ENCODE results near the gene DBX2. TPM values are rescaled to one million over a fixed set of nuclear protein-coding genes. Genes with fewer than 3 reads are reported as not detected.

DBX2 gene
- total RNA-seq, 4 donors from 2014 or later = 0.11 to 0.39 TPM; not detected in 2

DNA sequence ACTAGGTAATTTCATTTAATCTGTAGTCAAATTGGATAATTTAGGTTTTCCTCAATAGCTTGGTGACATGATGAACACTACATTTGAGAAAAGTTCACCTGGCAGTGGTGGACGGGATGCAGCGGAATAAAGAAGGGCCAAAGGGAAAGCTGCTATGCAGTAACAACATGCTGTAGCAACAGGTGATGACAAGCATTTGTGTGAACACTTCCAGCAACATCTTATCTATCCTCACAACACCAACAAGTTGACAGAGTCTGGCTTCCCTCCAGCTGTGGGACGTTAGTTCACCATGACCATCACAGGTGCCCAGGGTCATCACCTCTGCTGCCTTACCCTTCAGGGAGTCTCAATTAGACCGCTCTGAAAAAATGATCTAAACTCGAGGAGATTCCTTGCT, 8.3 kb downstream of the DBX2 start:
- Histone ChIP-seq H3K27ac (no peak overlapping the region), H3K36me3 (no peaks in the 10 kb centered on the region), H3K27me3 (no peaks in the 10 kb centered on the region), H3K4me3 (no peak overlapping the region), H3K4me1 (no peaks in the 10 kb centered on the region), H3K9me3 (no peaks in the 10 kb centered on the region)
- intact Hi-C loops (cut with DNase I; ENCODE audit: low total_unique reads) = no loop called here
- in situ Hi-C loops (cut with MboI; ENCODE audit: low sequenced_read_pairs in 4 of 4) = no loop called here
- ATAC-seq (no peak), DNase-seq (no peak)
- no peak for TF ChIP-seq POLR2A (IDR thresholded peaks at IDR 0.05)
- TF ChIP-seq, protein P1, sequence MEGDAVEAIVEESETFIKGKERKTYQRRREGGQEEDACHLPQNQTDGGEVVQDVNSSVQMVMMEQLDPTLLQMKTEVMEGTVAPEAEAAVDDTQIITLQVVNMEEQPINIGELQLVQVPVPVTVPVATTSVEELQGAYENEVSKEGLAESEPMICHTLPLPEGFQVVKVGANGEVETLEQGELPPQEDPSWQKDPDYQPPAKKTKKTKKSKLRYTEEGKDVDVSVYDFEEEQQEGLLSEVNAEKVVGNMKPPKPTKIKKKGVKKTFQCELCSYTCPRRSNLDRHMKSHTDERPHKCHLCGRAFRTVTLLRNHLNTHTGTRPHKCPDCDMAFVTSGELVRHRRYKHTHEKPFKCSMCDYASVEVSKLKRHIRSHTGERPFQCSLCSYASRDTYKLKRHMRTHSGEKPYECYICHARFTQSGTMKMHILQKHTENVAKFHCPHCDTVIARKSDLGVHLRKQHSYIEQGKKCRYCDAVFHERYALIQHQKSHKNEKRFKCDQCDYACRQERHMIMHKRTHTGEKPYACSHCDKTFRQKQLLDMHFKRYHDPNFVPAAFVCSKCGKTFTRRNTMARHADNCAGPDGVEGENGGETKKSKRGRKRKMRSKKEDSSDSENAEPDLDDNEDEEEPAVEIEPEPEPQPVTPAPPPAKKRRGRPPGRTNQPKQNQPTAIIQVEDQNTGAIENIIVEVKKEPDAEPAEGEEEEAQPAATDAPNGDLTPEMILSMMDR (IDR thresholded peaks at IDR 0.05 in 4 of 5, conservative IDR thresholded peaks at IDR 0.05 in 1 of 5) = no peak

DNA sequence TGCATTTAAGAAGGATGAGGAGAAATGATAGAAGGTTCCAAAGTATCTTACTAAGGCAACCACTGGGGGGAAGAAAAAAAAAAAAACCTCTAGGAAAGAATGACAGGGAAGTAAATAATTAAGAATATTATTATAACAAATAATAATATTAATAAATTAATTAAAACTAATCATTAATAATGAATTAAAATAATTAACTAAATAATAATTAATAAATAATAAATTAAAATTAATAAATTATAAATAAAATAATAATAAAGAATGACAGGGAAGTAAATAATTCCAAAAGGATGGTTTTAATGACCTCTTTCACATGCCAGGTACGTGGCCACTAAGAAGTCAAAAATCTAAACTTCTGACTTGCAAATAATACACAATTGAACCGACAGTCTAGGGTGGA, 9.9 kb downstream of the DBX2 start:
- in situ Hi-C loops (cut with MboI; ENCODE audit: low sequenced_read_pairs in 4 of 4) = no loop called here
- Histone ChIP-seq H3K4me3 (no peak overlapping the region), H3K27ac (no peak overlapping the region), H3K4me1 (no peaks in the 10 kb centered on the region), H3K9me3 (no peaks in the 10 kb centered on the region), H3K36me3 (no peaks in the 10 kb centered on the region), H3K27me3 (no peaks in the 10 kb centered on the region)
- TF ChIP-seq, protein P1 (IDR thresholded peaks at IDR 0.05 in 4 of 5, conservative IDR thresholded peaks at IDR 0.05 in 1 of 5) = no peak
- TF ChIP-seq POLR2A (IDR thresholded peaks at IDR 0.05) = no peak
- no peak for ATAC-seq
- DNase-seq = no peak
- intact Hi-C loops (cut with DNase I; ENCODE audit: low total_unique reads) = no loop called here

DNA sequence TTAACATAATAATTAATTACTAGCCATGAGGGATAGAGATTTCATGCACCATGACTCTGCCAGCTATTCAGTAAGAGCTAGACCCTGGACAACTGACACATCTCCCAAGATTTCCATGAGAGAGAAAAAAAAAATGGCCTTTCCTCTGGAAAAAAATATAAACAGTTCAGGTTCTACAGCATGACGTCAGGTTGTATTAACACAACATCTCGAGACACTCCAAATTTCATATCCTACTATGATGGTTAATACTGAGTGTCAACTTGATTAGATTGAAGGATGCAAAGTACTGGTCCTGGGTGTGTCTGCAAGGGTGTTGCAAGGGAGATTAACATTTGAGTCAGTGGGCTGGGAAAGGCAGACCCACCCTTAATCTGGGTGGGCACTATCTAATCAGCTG, 11.1 kb downstream of the DBX2 start:
- no peaks in the 10 kb centered on the region for H3K4me1 ChIP-seq
- no peaks in the 10 kb centered on the region for H3K36me3 ChIP-seq
- TF ChIP-seq, protein P1 (IDR thresholded peaks at IDR 0.05 in 4 of 5, conservative IDR thresholded peaks at IDR 0.05 in 1 of 5) = no peak
- TF ChIP-seq POLR2A (IDR thresholded peaks at IDR 0.05) = no peak
- ATAC-seq = no peak
- no peak for DNase-seq
- H3K27me3 ChIP-seq = no peaks in the 10 kb centered on the region
- in situ Hi-C loops (cut with MboI; ENCODE audit: low sequenced_read_pairs in 4 of 4) = no loop called here
- intact Hi-C loops (cut with DNase I; ENCODE audit: low total_unique reads) = no loop called here
- no peak overlapping the region for H3K27ac ChIP-seq
- H3K9me3 ChIP-seq = no peaks in the 10 kb centered on the region
- H3K4me3 ChIP-seq = no peak overlapping the region

DNA sequence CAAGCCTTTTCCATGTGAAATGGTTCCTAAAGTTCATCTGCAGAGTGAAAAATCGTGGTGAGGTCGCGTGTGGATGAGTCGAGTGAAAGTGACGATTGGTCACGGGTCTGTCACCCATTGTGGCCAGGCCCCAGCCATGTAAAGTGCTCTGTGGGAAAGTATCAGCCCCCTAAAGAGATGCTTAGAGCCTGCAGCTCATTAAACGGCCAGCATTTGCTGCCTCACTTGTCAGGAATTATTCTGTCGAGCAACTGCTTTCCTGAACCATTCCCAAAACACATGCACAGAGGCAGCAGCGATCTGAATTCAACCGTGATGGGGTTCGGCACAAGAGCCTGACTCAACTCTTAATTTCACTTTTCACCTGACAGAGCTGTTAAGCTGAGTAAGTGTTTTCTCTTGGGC, 16.0 kb downstream of the DBX2 start:
- intact Hi-C loops (cut with DNase I; ENCODE audit: low total_unique reads) (no loop called here), in situ Hi-C loops (cut with MboI; ENCODE audit: low sequenced_read_pairs in 4 of 4) (no loop called here)
- no peak for ATAC-seq
- Histone ChIP-seq H3K9me3 (no peaks in the 10 kb centered on the region), H3K36me3 (no peaks in the 10 kb centered on the region), H3K4me3 (no peak overlapping the region), H3K4me1 (no peaks in the 10 kb centered on the region), H3K27ac (no peak overlapping the region), H3K27me3 (no peaks in the 10 kb centered on the region)
- TF ChIP-seq POLR2A (IDR thresholded peaks at IDR 0.05) = no peak
- no peak for DNase-seq

DNA sequence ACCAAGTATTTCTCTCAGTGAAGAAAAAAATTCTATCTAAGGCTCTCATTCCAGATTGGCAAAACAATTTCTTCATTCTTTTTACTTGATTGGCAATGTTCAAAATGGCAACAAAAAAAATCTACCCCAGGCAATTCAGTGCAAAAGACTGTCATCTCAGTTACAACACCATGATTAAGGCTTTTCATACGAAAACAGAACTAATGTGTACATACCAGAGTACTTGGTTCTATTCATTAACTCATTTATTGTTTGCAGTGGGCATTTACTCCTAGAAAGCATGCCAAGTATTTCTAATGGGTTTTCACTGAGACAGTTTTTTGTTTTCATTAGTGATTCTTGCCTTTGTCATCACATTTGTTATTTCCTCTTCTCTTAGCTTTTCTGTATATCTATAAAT, 33.0 kb downstream of the DBX2 start:
- H3K27me3 ChIP-seq = no peaks in the 10 kb centered on the region
- in situ Hi-C loops (cut with MboI; ENCODE audit: low sequenced_read_pairs in 4 of 4) = no loop called here
- ATAC-seq = no peak
- no peaks in the 10 kb centered on the region for H3K9me3 ChIP-seq
- no peak overlapping the region for H3K4me3 ChIP-seq
- DNase-seq = no peak
- H3K36me3 ChIP-seq = no peaks in the 10 kb centered on the region
- TF ChIP-seq POLR2A (IDR thresholded peaks at IDR 0.05) = no peak
- TF ChIP-seq, protein P1 (IDR thresholded peaks at IDR 0.05 in 4 of 5, conservative IDR thresholded peaks at IDR 0.05 in 1 of 5) = no peak
- intact Hi-C loops (cut with DNase I; ENCODE audit: low total_unique reads) = no loop called here
- H3K27ac ChIP-seq = no peak overlapping the region
- H3K4me1 ChIP-seq = no peaks in the 10 kb centered on the region
